Large intestine (tissue), 3 donors: ENCODE results near the gene TMEM132D. TPM values are rescaled to one million over a fixed set of nuclear protein-coding genes. Genes with fewer than 3 reads are reported as not detected.

Experiments used
- DNase-seq, 2 donors: peaks; one replicate each; pipeline versions ENCODE4 v3.0.0 to v3.0.0-alpha.2; 2013
- H3K27ac ChIP-seq: one replicate; pipeline ENCODE4 v1.5.1; 2013; ENCODE audit warnings: low read length
- H3K27me3 ChIP-seq: 2 replicates; pipeline ENCODE4 v1.6.1; 2013; ENCODE audit warnings: low read length; ENCODE audit not compliant: control insufficient read depth, insufficient read depth
- H3K36me3 ChIP-seq: 2 replicates; pipeline ENCODE4 v1.6.1; 2013; ENCODE audit warnings: low read length; ENCODE audit not compliant: control insufficient read depth, insufficient read depth
- H3K4me1 ChIP-seq: one replicate; pipeline ENCODE4 v1.6.1; 2013; ENCODE audit warnings: low read length; ENCODE audit not compliant: control insufficient read depth, insufficient read depth
- H3K4me3 ChIP-seq: one replicate; pipeline ENCODE4 v1.5.1; 2013; ENCODE audit warnings: low read length
- H3K9me3 ChIP-seq: one replicate; pipeline ENCODE4 v1.6.1; 2013; ENCODE audit warnings: mild to moderate bottlenecking, low read depth, low read length, moderate library complexity; ENCODE audit not compliant: control insufficient read depth
- WGBS: methylation state at CpG from one replicate; pipeline ENCODE4 v1.1.5; 2013; ENCODE audit warnings: low lambda C conversion rate; ENCODE audit not compliant: insufficient coverage; 5-methylcytosine and 5-hydroxymethylcytosine counted together
- polyA plus RNA-seq: library from polyadenylated mRNA; unstranded; fragments of 120-200 nt; gene quantifications from one replicate; pipeline ENCODE4 v1.2.1, GENCODE V29; 2013

The TMEM132D gene
- polyA plus RNA-seq, 1 donor, result 0.55 TPM

- H3K4me1 ChIP-seq, result no peaks in the 10 kb centered on the region
- no CpG with 5 or more reads among the region's 7 CpGs for WGBS
- H3K27ac ChIP-seq, result no peak overlapping the region
- no peak for DNase-seq
- H3K9me3 ChIP-seq, result no peaks in the 10 kb centered on the region
- no peaks in the 10 kb centered on the region for H3K27me3 ChIP-seq
- H3K36me3 ChIP-seq, result no peaks in the 10 kb centered on the region
- no peak overlapping the region for H3K4me3 ChIP-seq
Measured at GRCh38 chr12:129607301-129607700, 296.5 kb downstream of the TMEM132D start.

- WGBS, result no CpG with 5 or more reads among the region's 7 CpGs
- Histone ChIP-seq H3K4me1 (no peaks in the 10 kb centered on the region), H3K4me3 (no peak overlapping the region), H3K27me3 (no peaks in the 10 kb centered on the region), H3K9me3 (no peaks in the 10 kb centered on the region), H3K36me3 (no peaks in the 10 kb centered on the region), H3K27ac (no peak overlapping the region)
- DNase-seq, result no peak
Measured at GRCh38 chr12:129606239-129606638, 297.6 kb downstream of the TMEM132D start.

GRCh38 chr12:129605666-129606065 lies 298.2 kb downstream of the TMEM132D start:
- Histone ChIP-seq H3K4me3 (no peak overlapping the region), H3K9me3 (no peaks in the 10 kb centered on the region), H3K27ac (no peak overlapping the region), H3K36me3 (no peaks in the 10 kb centered on the region), H3K4me1 (no peaks in the 10 kb centered on the region), H3K27me3 (no peaks in the 10 kb centered on the region)
- DNase-seq, result no peak
- 50% methylated on average over 1 of the region's 2 CpGs for WGBS

GRCh38 chr12:129604506-129604905 lies 299.3 kb downstream of the TMEM132D start:
- no peak for DNase-seq
- 80% methylated on average over 2 of the region's 4 CpGs for WGBS
- H3K4me3 ChIP-seq, result no peak overlapping the region
- H3K4me1 ChIP-seq, result no peaks in the 10 kb centered on the region
- H3K36me3 ChIP-seq, result no peaks in the 10 kb centered on the region
- no peak overlapping the region for H3K27ac ChIP-seq
- H3K27me3 ChIP-seq, result no peaks in the 10 kb centered on the region
- H3K9me3 ChIP-seq, result no peaks in the 10 kb centered on the region

GRCh38 chr12:129599406-129599805 lies 304.4 kb downstream of the TMEM132D start:
- H3K36me3 ChIP-seq, result no peaks in the 10 kb centered on the region
- WGBS, result no CpG with 5 or more reads among the region's 1 CpG
- no peaks in the 10 kb centered on the region for H3K9me3 ChIP-seq
- DNase-seq, result no peak
- no peaks in the 10 kb centered on the region for H3K4me1 ChIP-seq
- no peaks in the 10 kb centered on the region for H3K27me3 ChIP-seq
- no peak overlapping the region for H3K4me3 ChIP-seq
- no peak overlapping the region for H3K27ac ChIP-seq

- Histone ChIP-seq H3K27me3 (no peaks in the 10 kb centered on the region), H3K4me3 (no peak overlapping the region), H3K4me1 (no peaks in the 10 kb centered on the region), H3K9me3 (no peaks in the 10 kb centered on the region), H3K36me3 (no peaks in the 10 kb centered on the region), H3K27ac (no peak overlapping the region)
- WGBS, result no CpG with 5 or more reads among the region's 6 CpGs
- DNase-seq, result no peak
Measured at GRCh38 chr12:129594098-129594497, 309.7 kb downstream of the TMEM132D start.

- WGBS, result 64% methylated on average over 2 of the region's 2 CpGs
- Histone ChIP-seq H3K36me3 (no peaks in the 10 kb centered on the region), H3K9me3 (no peaks in the 10 kb centered on the region), H3K27me3 (no peaks in the 10 kb centered on the region), H3K27ac (no peak overlapping the region), H3K4me3 (no peak overlapping the region), H3K4me1 (no peaks in the 10 kb centered on the region)
- no peak for DNase-seq
Measured at GRCh38 chr12:129592449-129592848, 311.4 kb downstream of the TMEM132D start.

- Histone ChIP-seq H3K9me3 (no peaks in the 10 kb centered on the region), H3K4me1 (no peaks in the 10 kb centered on the region), H3K27ac (no peak overlapping the region), H3K36me3 (no peaks in the 10 kb centered on the region), H3K27me3 (no peaks in the 10 kb centered on the region), H3K4me3 (no peak overlapping the region)
- whole genome bisulfite sequencing, result no CpG with 5 or more reads among the region's 5 CpGs
- DNase-seq, result no peak
Measured at GRCh38 chr12:129589503-129589902, 314.3 kb downstream of the TMEM132D start.

- WGBS, result 100% methylated on average over 1 of the region's 4 CpGs
- no peaks in the 10 kb centered on the region for H3K4me1 ChIP-seq
- H3K9me3 ChIP-seq, result no peaks in the 10 kb centered on the region
- no peaks in the 10 kb centered on the region for H3K36me3 ChIP-seq
- DNase-seq, result no peak
- no peak overlapping the region for H3K27ac ChIP-seq
- no peak overlapping the region for H3K4me3 ChIP-seq
- H3K27me3 ChIP-seq, result no peaks in the 10 kb centered on the region
Measured at GRCh38 chr12:129588142-129588541, 315.7 kb downstream of the TMEM132D start.

- no peaks in the 10 kb centered on the region for H3K4me1 ChIP-seq
- H3K4me3 ChIP-seq, result no peak overlapping the region
Measured at GRCh38 chr12:129585296-129585695, 318.5 kb downstream of the TMEM132D start.

GRCh38 chr12:129579879-129580278 lies 323.9 kb downstream of the TMEM132D start:
- 100% methylated on average over 1 of the region's 5 CpGs for WGBS
- no peaks in the 10 kb centered on the region for H3K4me1 ChIP-seq
- no peak overlapping the region for H3K27ac ChIP-seq
- H3K27me3 ChIP-seq, result no peaks in the 10 kb centered on the region
- no peaks in the 10 kb centered on the region for H3K36me3 ChIP-seq
- H3K9me3 ChIP-seq, result no peaks in the 10 kb centered on the region
- no peak overlapping the region for H3K4me3 ChIP-seq
- DNase-seq, result no peak

More at GRCh38 chr12:129585296-129585695, 318.5 kb downstream of the TMEM132D start:
- no peaks in the 10 kb centered on the region for H3K27me3 ChIP-seq
- no peak for DNase-seq
- H3K36me3 ChIP-seq, result no peaks in the 10 kb centered on the region
- H3K27ac ChIP-seq, result no peak overlapping the region
- H3K9me3 ChIP-seq, result no peaks in the 10 kb centered on the region
- WGBS, result 100% methylated on average over 8 of the region's 9 CpGs
